DOHH2 (cell line): ENCODE data around the gene FHL1.

Experiments used
- EZH2phosphoT487 ChIP-seq: fragments of 200-600 bp; sonication (generic); IDR thresholded peaks from 2 replicates; pipeline ENCODE4 v1.6.1; 2017; ENCODE audit warnings: borderline replicate concordance, mild to moderate bottlenecking, antibody characterized with exemption, low read length, moderate library complexity, mixed read lengths
- TF ChIP-seq, protein P1 (sequence below): fragments of 200-600 bp; sonication (generic); IDR thresholded peaks from one replicate; pipeline ENCODE4 v1.5.1; 2014; ENCODE audit warnings: antibody characterized with exemption, mild to moderate bottlenecking, low read depth, low read length; ENCODE audit not compliant: poor library complexity, severe bottlenecking

DNA sequence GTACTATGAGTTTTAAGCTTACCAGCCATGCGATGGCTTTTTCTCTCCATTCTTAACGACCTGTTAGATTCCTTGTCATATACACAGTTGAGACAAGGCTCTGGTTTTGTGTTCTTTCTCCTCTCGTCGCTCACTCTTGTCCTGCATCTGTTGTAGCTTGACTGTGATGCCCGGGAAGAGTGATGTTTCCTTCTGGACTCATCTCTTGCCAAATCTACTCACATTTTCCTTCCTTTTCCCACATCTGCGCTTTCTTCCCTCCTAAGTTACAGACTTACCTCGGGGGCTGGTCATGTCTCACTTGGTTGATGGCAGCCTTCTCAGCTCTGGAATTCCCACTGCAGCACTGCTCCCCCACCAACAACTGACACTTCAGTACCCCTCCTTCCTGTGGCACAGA lies 108.7 kb downstream of the FHL1 start:
- TF ChIP-seq, protein P1, sequence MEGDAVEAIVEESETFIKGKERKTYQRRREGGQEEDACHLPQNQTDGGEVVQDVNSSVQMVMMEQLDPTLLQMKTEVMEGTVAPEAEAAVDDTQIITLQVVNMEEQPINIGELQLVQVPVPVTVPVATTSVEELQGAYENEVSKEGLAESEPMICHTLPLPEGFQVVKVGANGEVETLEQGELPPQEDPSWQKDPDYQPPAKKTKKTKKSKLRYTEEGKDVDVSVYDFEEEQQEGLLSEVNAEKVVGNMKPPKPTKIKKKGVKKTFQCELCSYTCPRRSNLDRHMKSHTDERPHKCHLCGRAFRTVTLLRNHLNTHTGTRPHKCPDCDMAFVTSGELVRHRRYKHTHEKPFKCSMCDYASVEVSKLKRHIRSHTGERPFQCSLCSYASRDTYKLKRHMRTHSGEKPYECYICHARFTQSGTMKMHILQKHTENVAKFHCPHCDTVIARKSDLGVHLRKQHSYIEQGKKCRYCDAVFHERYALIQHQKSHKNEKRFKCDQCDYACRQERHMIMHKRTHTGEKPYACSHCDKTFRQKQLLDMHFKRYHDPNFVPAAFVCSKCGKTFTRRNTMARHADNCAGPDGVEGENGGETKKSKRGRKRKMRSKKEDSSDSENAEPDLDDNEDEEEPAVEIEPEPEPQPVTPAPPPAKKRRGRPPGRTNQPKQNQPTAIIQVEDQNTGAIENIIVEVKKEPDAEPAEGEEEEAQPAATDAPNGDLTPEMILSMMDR, result no peak
- TF ChIP-seq EZH2phosphoT487, result no peak
